HepG2 (cell line): ENCODE results near the gene CRISP3. TPM values are rescaled to one million over a fixed set of nuclear protein-coding genes. Genes with fewer than 3 reads are reported as not detected.

Source experiments
- BCL6 ChIP-seq: IDR thresholded peaks from 2 replicates; pipeline ENCODE4 v1.6.1; 2016; ENCODE audit warnings: missing genetic modification reagents, missing compliant biosample characterization
- FOXA1 ChIP-seq, 2 experiments: fragments of 450-650 bp in 1 of 2; sonication (generic) in 1 of 2; formaldehyde crosslinking in 1 of 2; IDR thresholded peaks; 2 replicates each; pipeline versions ENCODE4 v1.4.0 to v1.6.1; 2016 to 2020; ENCODE audit warnings: missing genetic modification reagents in 1 of 2
- FOXP1 ChIP-seq, 2 experiments: fragments of 450-650 bp in 1 of 2; IDR thresholded peaks; 2 replicates each; pipeline ENCODE4 v1.6.1; 2017 to 2018; ENCODE audit warnings: antibody characterized with exemption in 1 of 2
- HNF4G ChIP-seq, 2 experiments: sonication (generic) in 1 of 2; formaldehyde crosslinking in 1 of 2; IDR thresholded peaks; 2 replicates each; pipeline versions ENCODE4 v1.4.0 to v1.6.1; 2011 to 2020; ENCODE audit warnings: borderline replicate concordance in 2 of 2, low read depth in 2 of 2, mild to moderate bottlenecking in 2 of 2, low read length in 1 of 2, missing genetic modification reagents in 1 of 2, moderate library complexity in 1 of 2
- KDM6A ChIP-seq: IDR thresholded peaks from 2 replicates; pipeline ENCODE4 v1.6.1; 2016; ENCODE audit warnings: low read depth
- KLF9 ChIP-seq: IDR thresholded peaks from 2 replicates; pipeline ENCODE4 v1.6.1; 2016; ENCODE audit warnings: low read depth
- MED1 ChIP-seq: sonication (generic); formaldehyde crosslinking; IDR thresholded peaks from 2 replicates; pipeline ENCODE4 v1.4.0; 2020; ENCODE audit warnings: missing genetic modification reagents
- MYC ChIP-seq: sonication (generic); formaldehyde crosslinking; IDR thresholded peaks from 2 replicates; pipeline ENCODE4 v1.9.0; 2021; ENCODE audit warnings: missing genetic modification reagents, borderline replicate concordance
- TSC22D2 ChIP-seq: sonication (generic); formaldehyde crosslinking; IDR thresholded peaks from 2 replicates; pipeline ENCODE4 v1.5.1; 2020; ENCODE audit warnings: missing genetic modification reagents, mild to moderate bottlenecking, borderline replicate concordance
- ZNF124 ChIP-seq: sonication (generic); formaldehyde crosslinking; IDR thresholded peaks from 2 replicates; pipeline ENCODE4 v1.4.0; 2020; ENCODE audit warnings: missing genetic modification reagents
- ZNF205 ChIP-seq: IDR thresholded peaks from 2 replicates; pipeline ENCODE4 v1.6.1; 2018; ENCODE audit warnings: missing biosample characterization, missing genetic modification reagents
- ZNF292 ChIP-seq: sonication (generic); formaldehyde crosslinking; IDR thresholded peaks from 2 replicates; pipeline ENCODE4 v1.8.1; 2022; ENCODE audit warnings: mild to moderate bottlenecking, low read depth, missing genetic modification reagents, borderline replicate concordance
- ZNF331 ChIP-seq: sonication (generic); formaldehyde crosslinking; IDR thresholded peaks from 2 replicates; pipeline ENCODE4 v1.4.0; 2020; ENCODE audit warnings: missing genetic modification reagents
- ZNF557 ChIP-seq: sonication (generic); formaldehyde crosslinking; IDR thresholded peaks from 2 replicates; pipeline ENCODE4 v1.4.0; 2020; ENCODE audit warnings: missing genetic modification reagents
- ZNF614 ChIP-seq: IDR thresholded peaks from 2 replicates; pipeline ENCODE4 v1.6.1; 2018; ENCODE audit warnings: missing biosample characterization, missing genetic modification reagents, inconsistent platforms, borderline replicate concordance
- ZNF652 ChIP-seq: IDR thresholded peaks from 2 replicates; pipeline ENCODE4 v1.6.1; 2016; ENCODE audit warnings: low read depth, borderline replicate concordance
- ZNF713 ChIP-seq: sonication (generic); formaldehyde crosslinking; IDR thresholded peaks from 2 replicates; pipeline ENCODE4 v1.4.0; 2020; ENCODE audit warnings: mild to moderate bottlenecking, missing genetic modification reagents
- ZNF766 ChIP-seq: sonication (generic); formaldehyde crosslinking; IDR thresholded peaks from 2 replicates; pipeline ENCODE4 v1.5.0; 2020; ENCODE audit warnings: missing genetic modification reagents, borderline replicate concordance
- polyA plus RNA-seq, 8 experiments: library from polyadenylated mRNA; depleted of rRNA in 3 of 8; stranded (reverse) in 7 of 8; unstranded in 1 of 8; fragments of >200 nt; fragmentation: Illumina TruSeq in 4 of 8; extraction: Trizol in 4 of 8; gene quantifications; 2 replicates each; pipeline versions ENCODE4 v1.2.1 to v1.2.3, GENCODE V29; 2011 to 2016; ENCODE audit warnings: low read depth in 4 of 8, missing spikeins in 1 of 8, mixed read lengths in 1 of 8; ENCODE audit not compliant: insufficient read depth in 1 of 8
- total RNA-seq, 5 experiments: library from RNA; depleted of rRNA; stranded (reverse); fragments of >200 nt; fragmentation: Illumina TruSeq; extraction: Trizol; gene quantifications; 2 replicates each; pipeline ENCODE4 v1.2.3, GENCODE V29; 2016; ENCODE audit warnings: low read depth in 1 of 5
- TF ChIP-seq, protein P1 (sequence below): sonication (generic); formaldehyde crosslinking; IDR thresholded peaks from 2 replicates; pipeline ENCODE4 v1.5.0; 2020; ENCODE audit warnings: mild to moderate bottlenecking, missing genetic modification reagents, borderline replicate concordance
- TF ChIP-seq, protein P2 (sequence below), 2 experiments: fragments of 450-650 bp in 1 of 2; sonication (generic) in 1 of 2; formaldehyde crosslinking; IDR thresholded peaks; 2 replicates each; pipeline versions ENCODE4 v1.5.0 to v1.8.0; 2020 to 2022; ENCODE audit warnings: mild to moderate bottlenecking in 1 of 2, missing genetic modification reagents in 1 of 2
- TF ChIP-seq, protein P3 (sequence below): sonication (generic); formaldehyde crosslinking; IDR thresholded peaks from 2 replicates; pipeline ENCODE4 v1.5.0; 2020; ENCODE audit warnings: mild to moderate bottlenecking, missing genetic modification reagents
- TF ChIP-seq, protein P4 (sequence below): IDR thresholded peaks from 2 replicates; pipeline ENCODE4 v1.6.1; 2012; ENCODE audit warnings: low read depth, low read length, improper control_type of control experiment

CRISP3 gene
- total and polyA plus RNA-seq, 2 of the 13 experiments (the other 11 are each of a cell fraction or from before 2014, with no cell fraction given) = not detected

DNA sequence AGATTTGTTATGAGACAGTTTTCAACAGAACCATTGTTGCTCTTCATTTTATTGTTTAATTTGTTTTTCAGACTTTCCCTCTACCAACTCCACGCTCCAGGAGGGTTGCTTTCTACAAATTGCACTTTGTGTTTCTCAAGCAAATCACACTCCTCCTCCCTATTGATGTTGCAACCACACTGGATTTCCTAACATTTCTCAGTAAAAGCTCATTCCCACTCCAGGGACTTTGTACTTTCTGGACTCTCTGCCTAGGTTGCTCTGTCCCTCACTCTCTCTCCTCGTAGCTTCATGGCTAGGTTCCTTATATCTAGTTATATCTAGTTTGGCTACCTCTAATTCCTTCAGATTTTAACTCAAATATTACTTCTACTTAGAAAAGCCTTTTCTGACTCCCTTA lies 22.6 kb upstream of the CRISP3 start (continued):
- TF ChIP-seq, protein P1, sequence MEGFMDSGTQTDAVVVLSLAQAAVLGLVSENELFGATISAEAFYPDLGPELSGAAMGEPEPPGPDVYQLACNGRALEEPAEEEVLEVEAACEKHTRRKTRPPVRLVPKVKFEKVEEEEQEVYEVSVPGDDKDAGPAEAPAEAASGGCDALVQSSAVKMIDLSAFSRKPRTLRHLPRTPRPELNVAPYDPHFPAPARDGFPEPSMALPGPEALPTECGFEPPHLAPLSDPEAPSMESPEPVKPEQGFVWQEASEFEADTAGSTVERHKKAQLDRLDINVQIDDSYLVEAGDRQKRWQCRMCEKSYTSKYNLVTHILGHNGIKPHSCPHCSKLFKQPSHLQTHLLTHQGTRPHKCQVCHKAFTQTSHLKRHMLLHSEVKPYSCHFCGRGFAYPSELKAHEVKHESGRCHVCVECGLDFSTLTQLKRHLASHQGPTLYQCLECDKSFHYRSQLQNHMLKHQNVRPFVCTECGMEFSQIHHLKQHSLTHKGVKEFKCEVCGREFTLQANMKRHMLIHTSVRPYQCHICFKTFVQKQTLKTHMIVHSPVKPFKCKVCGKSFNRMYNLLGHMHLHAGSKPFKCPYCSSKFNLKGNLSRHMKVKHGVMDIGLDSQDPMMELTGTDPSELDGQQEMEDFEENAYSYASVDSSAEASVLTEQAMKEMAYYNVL (CRISPR knock-in tag) = peak; percentile 58; the same call in 1 of the 2 replicates
- TF ChIP-seq FOXA1 (IDR thresholded peaks at IDR 0.05) = no peak
- 0 out of 2 replicates have a peak, but pooled peaks have one; percentile 9 for TF ChIP-seq FOXA1 (CRISPR knock-in tag; IDR thresholded peaks at IDR 0.05)
- no peak for TF ChIP-seq KLF9
- TF ChIP-seq, protein P2, sequence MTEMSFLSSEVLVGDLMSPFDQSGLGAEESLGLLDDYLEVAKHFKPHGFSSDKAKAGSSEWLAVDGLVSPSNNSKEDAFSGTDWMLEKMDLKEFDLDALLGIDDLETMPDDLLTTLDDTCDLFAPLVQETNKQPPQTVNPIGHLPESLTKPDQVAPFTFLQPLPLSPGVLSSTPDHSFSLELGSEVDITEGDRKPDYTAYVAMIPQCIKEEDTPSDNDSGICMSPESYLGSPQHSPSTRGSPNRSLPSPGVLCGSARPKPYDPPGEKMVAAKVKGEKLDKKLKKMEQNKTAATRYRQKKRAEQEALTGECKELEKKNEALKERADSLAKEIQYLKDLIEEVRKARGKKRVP (CRISPR knock-in tag; IDR thresholded peaks at IDR 0.05) = peak in 1 of 2 experiments; percentile 80; a peak in 2 of 4 replicates
- peak; percentile 97; the same call in 1 of the 2 replicates for TF ChIP-seq ZNF124 (CRISPR knock-in tag)
- TF ChIP-seq, protein P3, sequence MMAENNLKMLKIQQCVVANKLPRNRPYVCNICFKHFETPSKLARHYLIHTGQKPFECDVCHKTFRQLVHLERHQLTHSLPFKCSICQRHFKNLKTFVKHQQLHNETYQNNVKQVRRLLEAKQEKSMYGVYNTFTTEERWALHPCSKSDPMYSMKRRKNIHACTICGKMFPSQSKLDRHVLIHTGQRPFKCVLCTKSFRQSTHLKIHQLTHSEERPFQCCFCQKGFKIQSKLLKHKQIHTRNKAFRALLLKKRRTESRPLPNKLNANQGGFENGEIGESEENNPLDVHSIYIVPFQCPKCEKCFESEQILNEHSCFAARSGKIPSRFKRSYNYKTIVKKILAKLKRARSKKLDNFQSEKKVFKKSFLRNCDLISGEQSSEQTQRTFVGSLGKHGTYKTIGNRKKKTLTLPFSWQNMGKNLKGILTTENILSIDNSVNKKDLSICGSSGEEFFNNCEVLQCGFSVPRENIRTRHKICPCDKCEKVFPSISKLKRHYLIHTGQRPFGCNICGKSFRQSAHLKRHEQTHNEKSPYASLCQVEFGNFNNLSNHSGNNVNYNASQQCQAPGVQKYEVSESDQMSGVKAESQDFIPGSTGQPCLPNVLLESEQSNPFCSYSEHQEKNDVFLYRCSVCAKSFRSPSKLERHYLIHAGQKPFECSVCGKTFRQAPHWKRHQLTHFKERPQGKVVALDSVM = no peak
- no peak for TF ChIP-seq FOXP1 (IDR thresholded peaks at IDR 0.05)
- peak; percentile 80; the same call in 1 of the 2 replicates for TF ChIP-seq FOXP1 (CRISPR knock-in tag; IDR thresholded peaks at IDR 0.05)
- peak; percentile 65; the same call in 1 of the 2 replicates for TF ChIP-seq ZNF557 (CRISPR knock-in tag)
- TF ChIP-seq ZNF292 (CRISPR knock-in tag) = peak; percentile 75; the same call in 1 of the 2 replicates
- TF ChIP-seq ZNF713 (CRISPR knock-in tag) = no peak
- TF ChIP-seq ZNF766 (CRISPR knock-in tag) = 0 out of 2 replicates have a peak, but pooled peaks have one; percentile 41
- peak; percentile 98 for TF ChIP-seq ZNF614 (CRISPR knock-in tag)
- peak; percentile 83; the same call in 1 of the 2 replicates for TF ChIP-seq TSC22D2
- peak; percentile 100 for TF ChIP-seq ZNF205 (CRISPR knock-in tag)
- peak; percentile 88 for TF ChIP-seq BCL6
- TF ChIP-seq MED1 = peak; percentile 55; the same call in 1 of the 2 replicates
- TF ChIP-seq MYC (CRISPR knock-in tag) = no peak
- peak; percentile 97 for TF ChIP-seq ZNF331 (CRISPR knock-in tag)
- TF ChIP-seq KDM6A (CRISPR knock-in tag) = peak; percentile 85; the same call in 1 of the 2 replicates
- TF ChIP-seq, protein P4, sequence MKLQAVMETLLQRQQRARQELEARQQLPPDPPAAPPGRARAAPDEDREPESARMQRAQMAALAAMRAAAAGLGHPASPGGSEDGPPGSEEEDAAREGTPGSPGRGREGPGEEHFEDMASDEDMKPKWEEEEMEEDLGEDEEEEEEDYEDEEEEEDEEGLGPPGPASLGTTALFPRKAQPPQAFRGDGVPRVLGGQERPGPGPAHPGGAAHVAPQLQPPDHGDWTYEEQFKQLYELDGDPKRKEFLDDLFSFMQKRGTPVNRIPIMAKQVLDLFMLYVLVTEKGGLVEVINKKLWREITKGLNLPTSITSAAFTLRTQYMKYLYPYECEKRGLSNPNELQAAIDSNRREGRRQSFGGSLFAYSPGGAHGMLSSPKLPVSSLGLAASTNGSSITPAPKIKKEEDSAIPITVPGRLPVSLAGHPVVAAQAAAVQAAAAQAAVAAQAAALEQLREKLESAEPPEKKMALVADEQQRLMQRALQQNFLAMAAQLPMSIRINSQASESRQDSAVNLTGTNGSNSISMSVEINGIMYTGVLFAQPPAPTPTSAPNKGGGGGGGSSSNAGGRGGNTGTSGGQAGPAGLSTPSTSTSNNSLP = peak; percentile 66
- TF ChIP-seq HNF4G (IDR thresholded peaks at IDR 0.05; ENCODE audit: borderline replicate concordance, low read depth, low read length) = peak; percentile 98
- TF ChIP-seq HNF4G (CRISPR knock-in tag; IDR thresholded peaks at IDR 0.05; ENCODE audit: borderline replicate concordance, low read depth) = peak; percentile 88
- TF ChIP-seq ZNF652 (CRISPR knock-in tag) = peak; percentile 50; the same call in 1 of the 2 replicates
